SU-DHL-6 (cell line): ENCODE measurements around the gene FDX2.

Experiments
- H2AFZ ChIP-seq: fragments of 200-600 bp; sonication (generic); 2 replicates; pipeline ENCODE4 v1.6.1; 2014; ENCODE audit warnings: low read depth, mild to moderate bottlenecking, moderate library complexity, mixed read lengths, antibody characterized with exemption, low read length; ENCODE audit not compliant: severe bottlenecking
- H3F3A ChIP-seq: fragments of 200-600 bp; shearing (Covaris generic); 2 replicates; pipeline ENCODE4 v1.6.0; 2016; ENCODE audit warnings: antibody characterized with exemption, mild to moderate bottlenecking; ENCODE audit not compliant: insufficient read depth
- H3K27ac ChIP-seq: fragments of 200-600 bp; sonication (generic); 2 replicates; pipeline ENCODE4 v1.5.1; 2016; ENCODE audit warnings: low read depth, mild to moderate bottlenecking, low read length, moderate library complexity, mixed read lengths
- H3K27me3 ChIP-seq: fragments of 200-600 bp; sonication (generic), shearing (Covaris generic); 2 replicates; pipeline ENCODE4 v1.6.0; 2014; ENCODE audit warnings: mild to moderate bottlenecking, low read length
- H3K36me3 ChIP-seq: fragments of 200-600 bp; sonication (generic); 2 replicates; pipeline ENCODE4 v1.6.1; 2014; ENCODE audit warnings: mild to moderate bottlenecking, low read length, mixed read lengths
- H3K4me2 ChIP-seq: fragments of 300-600, 200-600 bp; shearing (Covaris generic), sonication (generic); 2 replicates; pipeline ENCODE4 v1.6.0; 2014; ENCODE audit warnings: low read length, low read depth, mild to moderate bottlenecking; ENCODE audit not compliant: poor library complexity, severe bottlenecking
- H3K4me3 ChIP-seq: fragments of 200-600 bp; sonication (generic); 2 replicates; pipeline ENCODE4 v1.5.1; 2014; ENCODE audit warnings: antibody characterized with exemption, low read length, mild to moderate bottlenecking, mixed read lengths; ENCODE audit not compliant: insufficient read depth, poor library complexity, severe bottlenecking
- H3K79me2 ChIP-seq: fragments of 200-600 bp; sonication (generic); 2 replicates; pipeline ENCODE4 v1.6.1; 2014; ENCODE audit warnings: mild to moderate bottlenecking, low read length, moderate library complexity; ENCODE audit not compliant: insufficient read depth
- H3K9ac ChIP-seq: fragments of 200-600 bp; sonication (generic); 2 replicates; pipeline ENCODE4 v1.7.0; 2014; ENCODE audit warnings: mild to moderate bottlenecking, low read length
- H3K9me2 ChIP-seq: fragments of 200-600 bp; sonication (generic); replicated peaks from 2 replicates; pipeline ENCODE4 v1.6.1; 2014; ENCODE audit warnings: low read length; ENCODE audit not compliant: insufficient read depth
- H3K9me3 ChIP-seq: fragments of 200-600 bp; sonication (generic); 2 replicates; pipeline ENCODE4 v1.6.1; 2014; ENCODE audit warnings: low read length, mixed read lengths; ENCODE audit not compliant: insufficient read depth
- H4K20me1 ChIP-seq: fragments of 200-600 bp; sonication (generic); 2 replicates; pipeline ENCODE4 v1.6.1; 2014; ENCODE audit warnings: low read depth, mild to moderate bottlenecking, antibody characterized with exemption, low read length, moderate library complexity, mixed read lengths
- EZH2phosphoT487 ChIP-seq: fragments of 200-600 bp; sonication (generic), shearing (Covaris generic); conservative IDR thresholded peaks from 2 replicates; pipeline ENCODE4 v1.6.1; 2018; ENCODE audit warnings: mild to moderate bottlenecking, antibody characterized with exemption, low read length, moderate library complexity, mixed read lengths
- TF ChIP-seq, protein P1 (sequence below): fragments of 200-600 bp; sonication (generic); IDR thresholded peaks from one replicate; pipeline ENCODE4 v1.5.1; 2017; ENCODE audit warnings: antibody characterized with exemption, mild to moderate bottlenecking, low read length, moderate library complexity; ENCODE audit not compliant: insufficient read depth, poor library complexity, severe bottlenecking

The FDX2 gene

DNA sequence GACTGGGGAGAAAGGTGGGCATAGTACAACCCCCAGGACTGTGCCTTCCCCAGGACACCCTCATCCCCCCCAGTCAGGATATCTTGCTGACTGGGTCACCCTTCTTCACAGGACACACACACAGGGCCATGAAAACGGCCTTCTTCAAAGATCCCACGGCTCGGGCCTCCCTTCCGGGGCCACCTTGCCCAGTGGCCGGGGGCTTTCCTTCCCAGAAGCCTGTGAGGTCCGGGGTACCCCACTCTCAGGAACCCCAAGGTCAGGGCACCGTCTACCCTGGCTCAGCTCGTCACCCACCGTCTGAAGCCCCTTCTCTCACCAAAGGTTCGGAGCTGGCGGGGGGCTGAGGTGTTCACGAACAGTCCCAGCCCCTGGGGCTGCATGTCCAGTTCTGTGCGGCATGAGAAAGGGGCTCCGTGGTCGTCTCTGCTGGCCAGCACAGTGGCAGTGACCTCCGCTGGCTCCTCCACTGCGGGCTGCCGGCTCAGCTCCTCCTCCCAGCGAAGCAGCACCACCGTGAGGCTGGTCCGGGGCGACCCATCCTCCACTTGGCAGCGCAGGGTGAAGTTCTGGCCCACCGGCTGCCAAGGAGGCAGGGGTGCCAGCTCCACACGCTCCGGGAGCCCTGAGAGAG is 19.7 kb upstream of the FDX2 start:
- H3K79me2 ChIP-seq: peaks cover 29% of the 10 kb centered on the region
- H3K9ac ChIP-seq: no peak overlapping the region
- H3K36me3 ChIP-seq: no peaks in the 10 kb centered on the region
- peaks cover 4% of the 10 kb centered on the region; the same call in 1 of the 2 replicates for H4K20me1 ChIP-seq
- H3K27ac ChIP-seq: no peak overlapping the region
- no peak overlapping the region for H3K4me2 ChIP-seq
- no peaks in the 10 kb centered on the region for H3K9me3 ChIP-seq
- H3F3A ChIP-seq: no peaks in the 10 kb centered on the region
- H3K27me3 ChIP-seq: no peaks in the 10 kb centered on the region
- TF ChIP-seq EZH2phosphoT487: no peak
- TF ChIP-seq, protein P1, sequence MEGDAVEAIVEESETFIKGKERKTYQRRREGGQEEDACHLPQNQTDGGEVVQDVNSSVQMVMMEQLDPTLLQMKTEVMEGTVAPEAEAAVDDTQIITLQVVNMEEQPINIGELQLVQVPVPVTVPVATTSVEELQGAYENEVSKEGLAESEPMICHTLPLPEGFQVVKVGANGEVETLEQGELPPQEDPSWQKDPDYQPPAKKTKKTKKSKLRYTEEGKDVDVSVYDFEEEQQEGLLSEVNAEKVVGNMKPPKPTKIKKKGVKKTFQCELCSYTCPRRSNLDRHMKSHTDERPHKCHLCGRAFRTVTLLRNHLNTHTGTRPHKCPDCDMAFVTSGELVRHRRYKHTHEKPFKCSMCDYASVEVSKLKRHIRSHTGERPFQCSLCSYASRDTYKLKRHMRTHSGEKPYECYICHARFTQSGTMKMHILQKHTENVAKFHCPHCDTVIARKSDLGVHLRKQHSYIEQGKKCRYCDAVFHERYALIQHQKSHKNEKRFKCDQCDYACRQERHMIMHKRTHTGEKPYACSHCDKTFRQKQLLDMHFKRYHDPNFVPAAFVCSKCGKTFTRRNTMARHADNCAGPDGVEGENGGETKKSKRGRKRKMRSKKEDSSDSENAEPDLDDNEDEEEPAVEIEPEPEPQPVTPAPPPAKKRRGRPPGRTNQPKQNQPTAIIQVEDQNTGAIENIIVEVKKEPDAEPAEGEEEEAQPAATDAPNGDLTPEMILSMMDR: no peak
- H2AFZ ChIP-seq: no peak overlapping the region
- H3K9me2 ChIP-seq: no peaks in the 10 kb centered on the region
- H3K4me3 ChIP-seq: no peak overlapping the region

DNA sequence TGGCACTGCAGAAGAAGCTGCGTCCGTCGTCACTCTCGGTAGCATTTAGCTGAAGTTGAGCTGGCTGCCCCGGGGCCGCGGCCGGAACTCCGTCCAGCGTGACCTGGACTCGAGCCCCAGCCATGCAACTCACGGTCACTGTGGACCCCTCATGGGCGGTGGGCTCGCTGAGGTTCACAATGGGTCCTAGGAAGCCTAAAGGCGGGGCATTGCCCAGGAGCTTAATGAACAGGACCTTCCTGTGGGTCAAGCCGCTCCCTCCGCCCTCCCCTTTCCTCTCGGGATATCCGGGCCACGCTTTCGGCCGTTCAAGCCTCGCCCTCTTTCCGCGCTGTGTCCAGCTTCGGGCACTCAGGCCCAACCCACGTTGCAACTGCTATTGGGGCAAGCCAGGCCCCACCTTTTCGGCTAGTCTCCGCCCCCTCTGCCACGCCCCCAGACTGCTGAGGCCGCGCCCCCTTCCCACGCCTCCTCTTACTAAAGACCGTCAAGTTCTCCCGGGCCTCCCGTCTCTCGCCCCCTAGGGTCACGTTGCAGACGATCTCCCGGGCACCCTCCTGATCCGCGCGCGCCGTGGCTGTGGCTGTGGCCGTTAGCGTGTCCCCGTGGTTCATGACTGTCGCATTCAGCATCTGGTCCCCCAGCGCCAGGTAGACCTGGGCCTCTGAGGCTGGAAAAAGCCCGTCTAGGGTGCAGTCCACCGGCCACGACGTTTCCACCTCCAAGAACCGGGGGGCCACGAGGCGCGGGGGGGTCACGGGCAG is 19.0 kb upstream of the FDX2 start:
- Histone ChIP-seq H3K36me3 (no peaks in the 10 kb centered on the region), H3K79me2 (peaks cover 36% of the 10 kb centered on the region), H3K4me3 (no peak overlapping the region), H3K27me3 (no peaks in the 10 kb centered on the region), H4K20me1 (peaks cover 4% of the 10 kb centered on the region; the same call in 1 of the 2 replicates), H3K4me2 (no peak overlapping the region), H3K27ac (no peak overlapping the region), H3K9me2 (no peaks in the 10 kb centered on the region), H3K9ac (no peak overlapping the region), H3F3A (no peaks in the 10 kb centered on the region), H3K9me3 (no peaks in the 10 kb centered on the region), H2AFZ (no peak overlapping the region)
- TF ChIP-seq EZH2phosphoT487: no peak
- TF ChIP-seq, protein P1: no peak

DNA sequence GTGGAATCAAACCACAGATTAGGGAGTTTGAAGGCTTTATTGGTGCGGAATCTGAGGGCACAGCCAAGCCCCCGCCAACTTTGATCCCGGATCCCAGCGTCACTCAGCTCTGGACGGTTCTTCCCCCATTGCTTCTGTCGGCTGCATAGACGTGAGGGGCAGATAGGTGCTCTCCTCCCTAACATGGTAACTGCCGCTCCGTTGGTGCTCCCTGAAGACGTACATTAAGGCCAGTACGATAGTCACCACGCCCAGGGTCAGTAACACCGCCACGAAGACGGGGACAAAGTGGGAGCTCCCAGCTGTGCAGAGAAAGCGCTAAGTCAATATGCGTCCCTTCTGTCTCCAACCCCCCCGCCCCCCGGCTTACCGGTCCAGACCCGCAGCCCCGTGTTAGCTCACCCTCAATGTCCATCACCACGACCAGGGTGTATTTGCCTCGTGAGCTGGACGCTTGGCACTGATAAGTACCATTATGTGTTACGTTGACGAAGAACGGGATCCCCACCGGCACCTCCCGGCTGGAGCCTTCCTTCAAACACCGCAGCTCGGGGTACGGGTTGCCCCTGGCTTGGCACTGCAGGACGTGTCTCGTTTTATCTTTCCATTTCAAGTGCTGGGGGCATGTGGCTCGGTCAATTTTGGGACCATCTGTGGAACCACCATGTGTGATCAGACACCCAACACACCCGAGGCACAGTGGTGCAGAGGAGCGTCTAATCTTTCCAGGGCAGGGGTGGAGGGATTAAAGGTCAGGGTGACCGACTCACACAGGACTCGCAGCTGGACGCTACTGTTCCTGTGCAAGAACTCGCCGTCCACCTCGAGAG is 18.2 kb upstream of the FDX2 start:
- Histone ChIP-seq H3K4me2 (peak overlapping the region; percentile 64), H3K79me2 (peaks cover 43% of the 10 kb centered on the region), H3K9me3 (no peaks in the 10 kb centered on the region), H4K20me1 (peaks cover 4% of the 10 kb centered on the region; the same call in 1 of the 2 replicates), H3K36me3 (no peaks in the 10 kb centered on the region), H3F3A (no peaks in the 10 kb centered on the region), H3K27ac (0 out of 2 replicates have a peak overlapping the region, but pooled peaks have one; percentile 18), H3K9ac (peak overlapping the region; percentile 83), H3K4me3 (peak overlapping the region; percentile 78), H2AFZ (no peak overlapping the region), H3K9me2 (no peaks in the 10 kb centered on the region), H3K27me3 (no peaks in the 10 kb centered on the region)
- TF ChIP-seq, protein P1: no peak
- no peak for TF ChIP-seq EZH2phosphoT487
